MM.1S (cell line): ENCODE results near the gene RCCD1.

Experiments used
- DNase-seq: peaks from one replicate; pipeline ENCODE4 v3.0.0-alpha.2; 2015
- H2AFZ ChIP-seq: fragments of 300-600 bp; sonication (generic); 2 replicates; pipeline ENCODE4 v1.6.0; 2016; ENCODE audit warnings: antibody characterized with exemption, low read length
- H3F3A ChIP-seq: fragments of 300-600 bp; sonication (generic); 2 replicates; pipeline ENCODE4 v1.6.1; 2016; ENCODE audit warnings: mild to moderate bottlenecking, antibody characterized with exemption, low read length, moderate library complexity, mixed read lengths; ENCODE audit not compliant: insufficient read depth
- H3K27ac ChIP-seq: fragments of 300-600 bp; sonication (generic); 2 replicates; pipeline ENCODE4 v1.5.1; 2016; ENCODE audit warnings: mild to moderate bottlenecking, low read length
- H3K27me3 ChIP-seq: fragments of 300-600 bp; sonication (generic); replicated peaks from 2 replicates; pipeline ENCODE4 v1.6.0; 2016; ENCODE audit warnings: low read length; ENCODE audit not compliant: insufficient read depth
- H3K36me3 ChIP-seq: fragments of 300-600 bp; sonication (generic); replicated peaks from 2 replicates; pipeline ENCODE4 v1.6.1; 2016; ENCODE audit warnings: mild to moderate bottlenecking, low read length, mixed read lengths; ENCODE audit not compliant: insufficient read depth
- H3K4me1 ChIP-seq: fragments of 300-600 bp; sonication (generic); 2 replicates; pipeline ENCODE4 v1.6.1; 2016; ENCODE audit warnings: low read length, mixed read lengths
- H3K4me2 ChIP-seq: fragments of 300-600 bp; sonication (generic); 2 replicates; pipeline ENCODE4 v1.6.0; 2016; ENCODE audit warnings: low read depth, low read length
- H3K4me3 ChIP-seq: fragments of 300-600 bp; sonication (generic); 2 replicates; pipeline ENCODE4 v1.5.1; 2016; ENCODE audit warnings: low read length, mixed read lengths
- H3K79me2 ChIP-seq: fragments of 300-600 bp; sonication (generic); 2 replicates; pipeline ENCODE4 v1.6.1; 2016; ENCODE audit warnings: mixed run types, low read length, mixed read lengths
- H3K9ac ChIP-seq: fragments of 300-600 bp; sonication (generic); 2 replicates; pipeline ENCODE4 v1.6.1; 2016; ENCODE audit warnings: low read length, mixed read lengths
- H3K9me2 ChIP-seq: fragments of 300-600 bp; sonication (generic); replicated peaks from 2 replicates; pipeline ENCODE4 v1.6.1; 2016; ENCODE audit warnings: mild to moderate bottlenecking, low read length, mixed read lengths; ENCODE audit not compliant: insufficient read depth
- H3K9me3 ChIP-seq: fragments of 300-600 bp; sonication (generic); replicated peaks from 2 replicates; pipeline ENCODE4 v1.6.1; 2016; ENCODE audit warnings: mild to moderate bottlenecking, low read length, mixed read lengths; ENCODE audit not compliant: insufficient read depth
- H4K20me1 ChIP-seq: fragments of 300-600 bp; sonication (generic); 2 replicates; pipeline ENCODE4 v1.6.1; 2016; ENCODE audit warnings: mild to moderate bottlenecking, low read length, moderate library complexity, mixed read lengths; ENCODE audit not compliant: insufficient read depth
- CTCF ChIP-seq: fragments of 300-600 bp; sonication (generic); IDR thresholded peaks from 2 replicates; pipeline ENCODE4 v1.5.1; 2016; ENCODE audit warnings: antibody characterized with exemption, low read length, mixed read lengths
- EZH2 ChIP-seq: fragments of 300-600 bp; sonication (generic); optimal IDR thresholded peaks from 2 replicates; pipeline ENCODE3; 2017; ENCODE audit warnings: low read depth, mild to moderate bottlenecking, antibody characterized with exemption, low read length, mixed read lengths
- EZH2phosphoT487 ChIP-seq: fragments of 300-600 bp; sonication (generic); IDR thresholded peaks from 2 replicates; pipeline ENCODE4 v1.6.1; 2018; ENCODE audit warnings: antibody characterized with exemption, low read length

RCCD1 gene

DNA sequence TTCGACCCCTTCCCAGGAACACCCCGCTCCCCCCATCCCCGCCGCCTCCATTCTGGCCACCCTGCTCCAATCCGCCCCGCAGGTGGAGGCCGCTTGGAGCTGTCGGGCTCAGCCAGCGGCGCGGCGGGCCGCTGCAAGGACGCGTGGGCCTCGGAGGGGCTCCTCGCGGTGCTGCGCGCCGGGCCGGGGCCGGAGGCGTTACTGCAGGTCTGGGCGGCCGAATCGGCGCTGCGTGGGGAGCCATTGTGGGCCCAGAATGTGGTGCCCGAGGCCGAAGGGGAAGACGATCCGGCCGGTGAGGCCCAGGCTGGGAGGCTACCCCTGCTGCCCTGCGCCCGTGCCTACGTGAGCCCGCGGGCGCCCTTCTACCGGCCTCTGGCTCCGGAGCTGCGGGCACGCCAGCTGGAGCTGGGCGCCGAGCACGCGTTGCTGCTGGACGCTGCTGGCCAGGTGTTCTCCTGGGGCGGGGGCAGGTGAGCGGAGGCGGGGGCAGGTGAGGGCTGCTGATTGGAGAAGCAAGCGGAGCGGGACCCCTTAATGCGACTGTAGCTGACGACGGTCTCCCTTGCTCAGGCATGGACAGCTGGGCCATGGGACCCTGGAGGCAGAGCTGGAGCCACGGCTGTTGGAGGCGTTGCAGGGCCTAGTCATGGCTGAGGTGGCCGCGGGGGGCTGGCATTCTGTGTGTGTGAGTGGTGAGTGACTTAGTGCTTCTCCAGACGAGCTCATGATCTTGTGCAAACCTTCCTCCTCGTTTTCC lies 2.5 kb downstream of the RCCD1 start:
- Histone ChIP-seq H3F3A (peaks cover 25% of the 10 kb centered on the region), H3K4me1 (no peaks in the 10 kb centered on the region), H3K27ac (no peak overlapping the region), H3K9me3 (no peaks in the 10 kb centered on the region), H4K20me1 (no peaks in the 10 kb centered on the region; the same call in 1 of the 2 replicates), H3K9me2 (no peaks in the 10 kb centered on the region), H2AFZ (no peak overlapping the region), H3K4me3 (peak overlapping the region; percentile 92; the same call in 1 of the 2 replicates), H3K4me2 (peak overlapping the region; percentile 94; the same call in 1 of the 2 replicates), H3K79me2 (peaks cover 37% of the 10 kb centered on the region), H3K36me3 (no peaks in the 10 kb centered on the region), H3K9ac (no peak overlapping the region), H3K27me3 (no peaks in the 10 kb centered on the region)
- DNase-seq, result no peak
- TF ChIP-seq EZH2 (no peak), EZH2phosphoT487 (no peak), CTCF (no peak)

DNA sequence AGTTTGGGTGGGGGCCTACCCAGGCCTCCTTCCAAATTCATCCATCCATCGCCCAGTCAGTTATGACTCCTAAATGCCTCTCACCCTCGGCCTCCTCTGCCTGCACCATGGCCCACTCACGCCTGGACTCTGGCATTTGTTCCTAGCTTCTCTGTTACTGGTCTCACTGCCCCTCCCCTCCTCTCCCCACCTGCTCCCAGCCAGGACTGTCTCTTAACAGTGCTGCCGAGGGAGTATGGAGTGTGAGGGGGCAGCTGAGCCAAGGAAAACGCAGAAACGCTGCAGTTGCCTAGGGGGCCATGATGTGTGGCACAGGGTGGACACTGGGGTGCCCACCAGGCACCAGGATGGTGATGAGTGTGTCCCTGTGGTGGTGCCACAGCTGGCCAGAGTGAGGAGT lies 3.1 kb downstream of the RCCD1 start:
- Histone ChIP-seq H3K9me3 (no peaks in the 10 kb centered on the region), H3K36me3 (no peaks in the 10 kb centered on the region), H3K27me3 (no peaks in the 10 kb centered on the region), H2AFZ (no peak overlapping the region), H3K9me2 (no peaks in the 10 kb centered on the region), H3K79me2 (peaks cover 37% of the 10 kb centered on the region), H3K9ac (no peak overlapping the region), H3K27ac (no peak overlapping the region), H3K4me3 (no peak overlapping the region), H4K20me1 (no peaks in the 10 kb centered on the region; the same call in 1 of the 2 replicates), H3K4me2 (no peak overlapping the region), H3K4me1 (no peaks in the 10 kb centered on the region), H3F3A (peaks cover 25% of the 10 kb centered on the region)
- no peak for DNase-seq
- TF ChIP-seq CTCF (no peak), EZH2phosphoT487 (no peak), EZH2 (no peak)

GRCh38 chr15:90959028-90959595 lies 4.4 kb downstream of the RCCD1 start:
- Histone ChIP-seq H3K4me1 (no peaks in the 10 kb centered on the region), H3F3A (peaks cover 22% of the 10 kb centered on the region), H3K27ac (no peak overlapping the region), H3K4me2 (no peak overlapping the region), H4K20me1 (no peaks in the 10 kb centered on the region; the same call in 1 of the 2 replicates), H2AFZ (no peak overlapping the region), H3K79me2 (peaks cover 45% of the 10 kb centered on the region), H3K9me2 (no peaks in the 10 kb centered on the region), H3K36me3 (no peaks in the 10 kb centered on the region), H3K9me3 (no peaks in the 10 kb centered on the region), H3K27me3 (no peaks in the 10 kb centered on the region), H3K4me3 (no peak overlapping the region), H3K9ac (no peak overlapping the region)
- DNase-seq, result no peak
- TF ChIP-seq CTCF (no peak), EZH2phosphoT487 (no peak), EZH2 (no peak)
